ENCODE results near the gene NUFIP2.

The NUFIP2 gene

DNA sequence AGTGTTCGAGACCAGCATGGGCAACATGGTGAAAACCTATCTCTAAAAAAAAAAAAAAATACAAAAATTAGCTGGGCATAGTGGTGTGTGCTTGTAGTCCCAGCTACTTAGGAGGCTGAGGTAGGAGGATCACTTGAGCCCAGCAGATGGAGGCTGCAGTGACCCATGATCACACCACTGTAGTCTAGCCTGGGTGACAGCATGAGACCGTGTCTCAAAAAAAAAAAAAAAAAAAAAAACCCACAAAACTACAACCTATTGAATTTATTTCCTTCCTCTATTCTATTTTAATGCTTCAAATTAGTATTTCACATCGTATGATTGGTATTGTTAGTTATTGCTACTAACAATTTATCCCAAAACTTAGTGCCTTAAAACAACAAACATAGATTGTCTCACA, 9.4 kb upstream of the NUFIP2 start:
- Histone ChIP-seq H3K9me3 (ENCODE audit: control insufficient read depth, insufficient read depth, low read length) (no peaks in the 10 kb centered on the region), H3K36me3 (ENCODE audit: control insufficient read depth, insufficient read depth, low read length) (no peaks in the 10 kb centered on the region), H3K27ac (ENCODE audit: low read length) (no peak overlapping the region), H3K4me1 (ENCODE audit: control insufficient read depth, insufficient read depth, low read length) (no peaks in the 10 kb centered on the region), H3K4me3 (ENCODE audit: low read length) (no peak overlapping the region), H3K27me3 (ENCODE audit: control insufficient read depth, insufficient read depth, low read length) (no peaks in the 10 kb centered on the region)
- 100% methylated on average over 1 of the region's 3 CpGs for WGBS (ENCODE audit: insufficient coverage, insufficient read length)
- DNase-seq (ENCODE audit: low read depth, low spot score): no peak

DNA sequence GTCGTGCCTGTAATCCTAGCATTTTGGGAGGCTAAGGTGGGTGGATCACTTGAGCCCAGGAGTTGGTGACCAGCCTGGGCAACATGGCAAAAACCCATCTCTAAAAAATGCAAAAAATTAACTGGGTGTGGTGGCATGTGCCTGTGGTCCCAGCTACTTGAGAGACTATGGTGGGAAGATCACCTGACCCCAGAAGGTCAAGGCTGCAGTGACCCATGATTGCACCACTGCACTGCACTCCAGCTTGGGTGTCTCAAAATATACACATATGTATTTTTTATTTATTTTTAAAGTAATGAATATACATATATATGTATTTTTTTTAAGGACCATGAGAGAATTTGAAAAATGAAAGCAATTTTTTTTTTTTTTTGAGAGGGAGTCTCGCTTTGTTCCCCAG, 5.1 kb upstream of the NUFIP2 start:
- Histone ChIP-seq H3K27me3 (ENCODE audit: control insufficient read depth, insufficient read depth, low read length) (no peaks in the 10 kb centered on the region), H3K36me3 (ENCODE audit: control insufficient read depth, insufficient read depth, low read length) (no peaks in the 10 kb centered on the region), H3K4me3 (ENCODE audit: low read length) (no peak overlapping the region), H3K4me1 (ENCODE audit: control insufficient read depth, insufficient read depth, low read length) (no peaks in the 10 kb centered on the region), H3K27ac (ENCODE audit: low read length) (no peak overlapping the region), H3K9me3 (ENCODE audit: control insufficient read depth, insufficient read depth, low read length) (no peaks in the 10 kb centered on the region)
- no peak for DNase-seq (ENCODE audit: low read depth, low spot score)
- WGBS (ENCODE audit: insufficient coverage, insufficient read length): no CpG with 5 or more reads among the region's 2 CpGs

DNA sequence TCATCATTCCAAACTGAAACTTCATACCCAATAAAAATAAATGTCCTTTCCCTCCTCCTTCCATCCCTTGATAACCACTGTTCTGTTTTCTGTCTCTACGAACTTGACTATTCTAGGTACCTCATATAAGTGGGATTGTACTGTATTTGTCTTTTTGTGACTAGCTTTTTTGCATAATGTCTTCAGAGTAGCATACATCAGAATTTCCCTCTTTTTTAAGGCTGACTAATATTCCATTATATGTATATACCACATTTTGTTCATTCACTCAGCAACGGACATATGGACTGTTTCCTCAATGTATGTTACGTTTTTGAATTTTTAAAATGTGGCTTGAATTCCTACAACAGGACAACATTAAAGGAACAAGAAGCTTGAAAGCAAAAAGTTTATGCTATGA, 1.5 kb upstream of the NUFIP2 start:
- no peaks in the 10 kb centered on the region for H3K9me3 ChIP-seq (ENCODE audit: control insufficient read depth, insufficient read depth, low read length)
- DNase-seq (ENCODE audit: low read depth, low spot score): no peak
- H3K4me3 ChIP-seq (ENCODE audit: low read length): no peak overlapping the region
- no peaks in the 10 kb centered on the region for H3K4me1 ChIP-seq (ENCODE audit: control insufficient read depth, insufficient read depth, low read length)
- H3K27ac ChIP-seq (ENCODE audit: low read length): no peak overlapping the region
- H3K36me3 ChIP-seq (ENCODE audit: control insufficient read depth, insufficient read depth, low read length): no peaks in the 10 kb centered on the region
- no CpG with 5 or more reads among the region's 3 CpGs for WGBS (ENCODE audit: insufficient coverage, insufficient read length)
- H3K27me3 ChIP-seq (ENCODE audit: control insufficient read depth, insufficient read depth, low read length): no peaks in the 10 kb centered on the region

DNA sequence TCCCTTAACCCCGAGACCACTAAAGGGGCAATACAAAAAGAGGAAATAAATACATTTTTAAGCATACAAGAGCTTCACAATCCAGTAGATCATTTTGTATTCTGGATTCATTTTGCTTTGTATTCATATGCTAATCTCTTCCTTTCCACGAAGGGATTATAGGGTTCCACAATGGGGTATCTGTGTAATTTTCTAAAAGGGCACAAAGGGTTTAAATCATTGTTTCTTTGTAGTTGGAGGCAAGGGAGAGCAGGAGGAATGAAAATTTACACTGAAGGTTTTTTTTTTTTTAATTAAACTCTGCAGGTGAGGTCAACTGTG, 592 bp upstream of the NUFIP2 start:
- no peak for DNase-seq (ENCODE audit: low read depth, low spot score)
- Histone ChIP-seq H3K27me3 (ENCODE audit: control insufficient read depth, insufficient read depth, low read length) (no peaks in the 10 kb centered on the region), H3K4me1 (ENCODE audit: control insufficient read depth, insufficient read depth, low read length) (no peaks in the 10 kb centered on the region), H3K36me3 (ENCODE audit: control insufficient read depth, insufficient read depth, low read length) (peaks cover 2% of the 10 kb centered on the region; the same call in 1 of the 2 replicates), H3K4me3 (ENCODE audit: low read length) (peak overlapping the region; percentile 58; the same call in 1 of the 2 replicates), H3K27ac (ENCODE audit: low read length) (no peak overlapping the region), H3K9me3 (ENCODE audit: control insufficient read depth, insufficient read depth, low read length) (no peaks in the 10 kb centered on the region)
- WGBS (ENCODE audit: insufficient coverage, insufficient read length): no CpG with 5 or more reads among the region's 2 CpGs

DNA sequence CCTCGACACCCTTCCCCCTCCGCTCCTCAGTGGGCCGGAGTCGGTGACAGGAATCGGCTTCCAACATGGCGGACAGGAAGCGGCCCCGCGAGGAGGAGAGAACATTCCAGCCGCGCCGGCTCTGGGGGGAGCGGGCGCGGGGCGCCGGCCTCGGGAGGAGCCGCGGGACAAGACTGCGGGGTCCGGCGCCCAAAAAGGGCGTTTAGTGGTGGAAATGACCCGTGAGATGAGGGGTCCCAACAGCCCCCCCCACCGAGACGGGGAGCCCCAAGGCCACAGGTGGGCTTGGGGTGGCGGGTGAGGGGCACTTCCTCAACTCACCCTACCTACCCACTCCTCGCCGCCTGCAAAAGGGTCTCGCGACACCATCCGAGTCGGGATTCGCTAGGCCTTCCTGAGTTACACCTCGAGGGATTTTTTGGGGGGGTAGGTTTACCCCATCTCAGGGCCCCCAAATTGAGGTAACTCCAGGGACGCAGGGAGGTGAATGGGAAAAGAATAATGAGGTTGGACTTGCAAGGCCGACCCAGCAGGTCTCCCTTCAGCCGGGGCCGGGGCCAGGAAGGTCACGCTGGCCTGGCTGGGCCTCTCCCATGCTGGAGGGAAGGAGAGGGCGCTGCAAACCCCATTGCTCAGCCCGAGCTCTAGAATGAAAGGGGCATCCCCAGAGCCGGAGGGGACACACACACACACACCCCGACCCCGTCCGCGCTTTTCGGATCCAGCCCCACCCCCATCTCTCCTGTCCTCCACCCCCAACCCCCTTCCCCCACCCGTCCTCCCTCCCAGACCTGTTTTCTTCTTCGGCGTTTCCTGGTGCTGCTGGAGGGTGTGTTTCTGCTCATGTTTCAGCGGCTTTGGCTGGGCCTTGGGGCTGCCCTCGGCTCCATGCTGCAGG, 707 bp downstream of the NUFIP2 start:
- Histone ChIP-seq H3K4me1 (ENCODE audit: control insufficient read depth, insufficient read depth, low read length) (no peaks in the 10 kb centered on the region), H3K9me3 (ENCODE audit: control insufficient read depth, insufficient read depth, low read length) (no peaks in the 10 kb centered on the region), H3K27me3 (ENCODE audit: control insufficient read depth, insufficient read depth, low read length) (no peaks in the 10 kb centered on the region), H3K4me3 (ENCODE audit: low read length) (peak overlapping the region; percentile 94), H3K36me3 (ENCODE audit: control insufficient read depth, insufficient read depth, low read length) (peaks cover 2% of the 10 kb centered on the region; the same call in 1 of the 2 replicates), H3K27ac (ENCODE audit: low read length) (no peak overlapping the region)
- no peak for DNase-seq (ENCODE audit: low read depth, low spot score)
- no CpG with 5 or more reads among the region's 54 CpGs for WGBS (ENCODE audit: insufficient coverage, insufficient read length)

DNA sequence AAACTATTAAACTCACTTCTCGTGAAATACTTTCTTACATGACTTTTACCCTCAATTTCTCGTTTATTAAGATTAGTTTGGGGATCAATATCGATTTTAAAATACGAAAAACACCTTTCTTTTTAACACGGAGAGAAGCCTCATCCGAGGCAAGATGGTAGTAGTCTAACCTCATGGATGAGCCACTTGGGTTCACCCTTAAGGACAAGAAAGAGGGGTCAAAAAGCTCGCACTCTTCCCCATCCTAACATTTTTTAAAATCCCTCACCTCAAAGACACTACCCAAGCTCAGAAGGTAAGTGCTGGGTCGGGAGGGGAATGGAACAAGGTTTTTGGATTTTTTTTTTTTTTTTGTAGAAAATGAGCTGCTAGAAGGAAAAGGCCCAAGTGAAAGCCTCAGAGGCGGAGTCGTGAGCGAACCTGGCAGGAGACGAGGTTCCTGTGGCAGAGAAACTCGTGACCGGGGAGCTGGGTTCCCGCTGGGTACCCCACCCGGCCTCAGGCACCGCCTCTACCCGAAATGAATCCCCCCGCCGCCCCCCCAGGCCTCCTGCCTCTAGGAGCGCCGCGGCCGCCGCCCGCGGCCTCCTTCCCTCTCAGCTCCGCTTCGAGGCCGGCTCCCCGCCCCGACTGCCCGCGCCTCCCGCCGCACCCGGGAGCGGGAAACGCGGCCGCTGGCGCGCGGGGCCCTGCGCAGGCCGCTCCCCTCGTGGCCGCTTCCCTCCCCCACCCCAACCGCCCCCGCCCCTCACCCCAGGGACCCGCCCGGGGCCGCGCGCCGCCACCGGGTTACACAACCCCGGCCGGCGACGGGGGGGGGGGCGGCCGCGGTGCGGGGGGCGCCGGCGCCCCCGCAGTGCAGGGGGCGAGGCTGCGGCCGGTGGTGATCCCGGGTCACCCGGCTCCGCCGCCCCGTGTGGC, 1.6 kb downstream of the NUFIP2 start:
- no CpG with 5 or more reads among the region's 77 CpGs for WGBS (ENCODE audit: insufficient coverage, insufficient read length)
- H3K4me3 ChIP-seq (ENCODE audit: low read length): peak overlapping the region; percentile 94; the same call in 1 of the 2 replicates

DNA sequence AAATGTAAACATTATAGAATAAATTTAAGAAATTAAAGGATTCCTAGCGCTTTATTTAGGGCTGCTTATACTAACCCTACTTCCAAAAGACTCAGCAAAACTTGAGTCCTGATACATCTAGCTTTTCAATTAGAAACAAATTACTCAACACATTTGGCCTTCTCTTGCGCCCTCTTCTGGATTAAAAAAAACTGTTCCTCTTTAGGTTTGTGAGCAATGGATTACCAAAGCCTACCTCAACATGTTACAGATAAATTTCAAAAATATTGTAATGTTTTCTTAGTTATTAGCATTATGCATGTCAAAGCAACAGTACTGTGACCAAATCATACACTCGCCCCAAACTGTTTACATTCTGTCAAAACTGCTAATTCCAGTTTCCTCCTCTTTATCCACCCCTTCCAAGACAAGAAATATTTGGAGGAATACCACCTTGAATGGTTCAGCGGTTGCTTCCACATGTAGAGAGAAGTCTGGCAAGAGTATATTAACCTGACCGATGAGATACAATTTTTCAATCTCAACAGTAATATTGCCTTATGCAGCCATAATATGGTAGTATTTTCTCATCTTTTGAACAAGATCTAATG, 2.7 kb downstream of the NUFIP2 start:
- DNase-seq (ENCODE audit: low read depth, low spot score): no peak
- H3K4me3 ChIP-seq (ENCODE audit: low read length): peak overlapping the region; percentile 94; the same call in 1 of the 2 replicates
- no CpG with 5 or more reads among the region's 5 CpGs for WGBS (ENCODE audit: insufficient coverage, insufficient read length)
- H3K27me3 ChIP-seq (ENCODE audit: control insufficient read depth, insufficient read depth, low read length): no peaks in the 10 kb centered on the region
- H3K27ac ChIP-seq (ENCODE audit: low read length): no peak overlapping the region
- H3K36me3 ChIP-seq (ENCODE audit: control insufficient read depth, insufficient read depth, low read length): peaks cover 6% of the 10 kb centered on the region; the same call in 1 of the 2 replicates
- H3K9me3 ChIP-seq (ENCODE audit: control insufficient read depth, insufficient read depth, low read length): no peaks in the 10 kb centered on the region
- no peaks in the 10 kb centered on the region for H3K4me1 ChIP-seq (ENCODE audit: control insufficient read depth, insufficient read depth, low read length)

More for the DNA sequence above, 1.6 kb downstream of the NUFIP2 start:
- Histone ChIP-seq H3K27ac (ENCODE audit: low read length) (no peak overlapping the region), H3K4me1 (ENCODE audit: control insufficient read depth, insufficient read depth, low read length) (no peaks in the 10 kb centered on the region), H3K27me3 (ENCODE audit: control insufficient read depth, insufficient read depth, low read length) (no peaks in the 10 kb centered on the region), H3K9me3 (ENCODE audit: control insufficient read depth, insufficient read depth, low read length) (no peaks in the 10 kb centered on the region), H3K36me3 (ENCODE audit: control insufficient read depth, insufficient read depth, low read length) (peaks cover 2% of the 10 kb centered on the region; the same call in 1 of the 2 replicates)
- no peak for DNase-seq (ENCODE audit: low read depth, low spot score)

DNA sequence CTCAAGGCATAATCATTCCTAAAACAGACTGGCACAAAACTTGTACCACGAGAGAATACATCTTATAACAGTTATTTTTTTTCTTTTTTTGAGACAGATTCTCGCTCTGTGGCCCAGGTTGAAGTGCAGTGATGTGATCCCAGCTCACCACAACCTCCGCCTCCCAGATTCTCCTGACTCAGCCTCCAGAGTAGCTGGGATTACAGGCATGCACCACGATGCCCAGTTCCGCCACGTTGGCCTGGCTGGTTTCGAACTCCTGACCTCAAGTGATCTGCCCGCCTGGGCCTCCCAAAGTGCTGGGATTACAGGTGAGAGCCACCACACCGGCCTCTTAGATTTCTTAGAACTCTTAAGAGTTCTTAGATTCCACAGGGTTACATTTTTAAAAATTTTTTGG, 4.1 kb downstream of the NUFIP2 start:
- Histone ChIP-seq H3K27ac (ENCODE audit: low read length) (no peak overlapping the region), H3K4me1 (ENCODE audit: control insufficient read depth, insufficient read depth, low read length) (no peaks in the 10 kb centered on the region), H3K36me3 (ENCODE audit: control insufficient read depth, insufficient read depth, low read length) (peaks cover 8% of the 10 kb centered on the region; the same call in 1 of the 2 replicates), H3K27me3 (ENCODE audit: control insufficient read depth, insufficient read depth, low read length) (no peaks in the 10 kb centered on the region), H3K4me3 (ENCODE audit: low read length) (no peak overlapping the region), H3K9me3 (ENCODE audit: control insufficient read depth, insufficient read depth, low read length) (no peaks in the 10 kb centered on the region)
- DNase-seq (ENCODE audit: low read depth, low spot score): no peak
- no CpG with 5 or more reads among the region's 9 CpGs for WGBS (ENCODE audit: insufficient coverage, insufficient read length)

DNA sequence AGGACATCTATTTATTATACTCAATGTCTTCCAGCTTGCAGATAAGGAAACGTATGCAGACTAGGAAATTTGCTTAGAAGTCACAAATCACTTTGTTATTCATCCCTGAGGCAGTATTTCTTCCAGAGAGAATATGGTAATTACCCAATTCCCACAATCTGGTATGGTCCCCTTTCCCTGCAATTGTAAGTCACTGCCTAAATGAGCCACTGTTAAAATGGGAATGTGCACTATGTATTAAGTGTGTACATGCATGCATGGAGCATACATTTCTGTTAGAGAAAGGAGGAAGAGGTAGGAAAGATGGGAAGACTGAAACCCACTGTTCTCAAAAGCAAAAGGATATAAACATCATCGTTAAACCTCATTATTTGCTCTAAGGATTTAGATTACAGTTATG, 10.0 kb downstream of the NUFIP2 start:
- H3K9me3 ChIP-seq (ENCODE audit: control insufficient read depth, insufficient read depth, low read length): no peaks in the 10 kb centered on the region
- no peaks in the 10 kb centered on the region for H3K4me1 ChIP-seq (ENCODE audit: control insufficient read depth, insufficient read depth, low read length)
- peaks cover 11% of the 10 kb centered on the region for H3K36me3 ChIP-seq (ENCODE audit: control insufficient read depth, insufficient read depth, low read length)
- no peak overlapping the region for H3K27ac ChIP-seq (ENCODE audit: low read length)
- H3K4me3 ChIP-seq (ENCODE audit: low read length): no peak overlapping the region
- no peak for DNase-seq (ENCODE audit: low read depth, low spot score)
- H3K27me3 ChIP-seq (ENCODE audit: control insufficient read depth, insufficient read depth, low read length): no peaks in the 10 kb centered on the region
- WGBS (ENCODE audit: insufficient coverage, insufficient read length): no CpG with 5 or more reads among the region's 2 CpGs

DNA sequence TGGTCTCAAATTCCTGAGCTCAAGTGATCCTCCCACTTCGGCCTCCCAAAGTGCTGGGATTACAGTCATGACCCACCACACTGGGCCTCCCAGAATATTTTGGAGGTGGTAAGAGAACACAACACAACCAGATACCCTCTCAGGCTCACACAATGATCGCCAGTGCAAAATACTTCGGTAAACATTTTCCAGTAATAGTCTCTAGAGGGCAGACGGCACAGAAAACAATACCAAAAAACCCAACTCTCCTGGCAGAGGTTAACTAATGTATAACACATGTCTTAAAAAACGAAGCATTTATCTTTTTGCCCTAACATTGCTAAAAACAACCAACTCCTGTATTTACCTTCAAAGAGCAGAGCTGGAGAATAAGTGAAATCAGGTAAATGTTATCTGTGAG, 10.5 kb downstream of the NUFIP2 start:
- no peak overlapping the region for H3K27ac ChIP-seq (ENCODE audit: low read length)
- peaks cover 11% of the 10 kb centered on the region for H3K36me3 ChIP-seq (ENCODE audit: control insufficient read depth, insufficient read depth, low read length)
- WGBS (ENCODE audit: insufficient coverage, insufficient read length): no CpG with 5 or more reads among the region's 5 CpGs
- H3K4me1 ChIP-seq (ENCODE audit: control insufficient read depth, insufficient read depth, low read length): no peaks in the 10 kb centered on the region
- no peak overlapping the region for H3K4me3 ChIP-seq (ENCODE audit: low read length)
- no peaks in the 10 kb centered on the region for H3K9me3 ChIP-seq (ENCODE audit: control insufficient read depth, insufficient read depth, low read length)
- no peaks in the 10 kb centered on the region for H3K27me3 ChIP-seq (ENCODE audit: control insufficient read depth, insufficient read depth, low read length)
- DNase-seq (ENCODE audit: low read depth, low spot score): no peak

Measured in iPS DF 6.9 (cell line).